Natural killer cell (primary cell): ENCODE data around the gene ZNF446. TPM values are rescaled to one million over a fixed set of nuclear protein-coding genes. Genes with fewer than 3 reads are reported as not detected.
"Not testable (repeated sequence)": the region's sequence is repeated elsewhere in the genome, so short reads cannot be mapped to it uniquely, and the experiment has no call there.

ENCODE experiments used
- ATAC-seq, 3 donors: fragments of 150-1000 bp in 2 of 3; fragments of 200-7000 bp in 1 of 3; cut with Tn5 transposase; 1 replicate in 1 of 3; 2 replicates in 2 of 3; pipeline ENCODE4 v1.10.0; 2021; ENCODE audit warnings: mild to moderate bottlenecking in 2 of 3, moderate library complexity in 2 of 3
- DNase-seq, 2 donors: peaks; one replicate each; pipeline versions ENCODE4 v3.0.0 to v3.0.0-alpha.2; 2013 to 2021; ENCODE audit warnings: mixed read lengths in 1 of 2
- H3K27ac ChIP-seq: one replicate; pipeline ENCODE4 v1.5.1; 2013; ENCODE audit warnings: mild to moderate bottlenecking, low read length
- H3K27me3 ChIP-seq: one replicate; pipeline ENCODE4 v1.6.1; 2013; ENCODE audit warnings: low read length; ENCODE audit not compliant: control insufficient read depth, insufficient read depth
- H3K36me3 ChIP-seq: one replicate; pipeline ENCODE4 v1.6.1; 2013; ENCODE audit warnings: low read length; ENCODE audit not compliant: control insufficient read depth, insufficient read depth
- H3K4me1 ChIP-seq: one replicate; pipeline ENCODE4 v1.6.1; 2013; ENCODE audit warnings: low read length; ENCODE audit not compliant: control insufficient read depth, insufficient read depth
- H3K4me3 ChIP-seq: one replicate; pipeline ENCODE4 v1.5.1; 2013; ENCODE audit warnings: low read length
- H3K9me3 ChIP-seq: one replicate; pipeline ENCODE4 v1.6.1; 2013; ENCODE audit warnings: low read length; ENCODE audit not compliant: control insufficient read depth, insufficient read depth
- H3K27ac Mint-ChIP-seq, 2 donors: one replicate each; pipeline ENCODE4 v1.8.0; 2022; ENCODE audit warnings: mild to moderate bottlenecking in 2 of 2, mixed read lengths in 2 of 2, moderate library complexity in 1 of 2
- H3K27me3 Mint-ChIP-seq, 2 donors: one replicate each; pipeline ENCODE4 v1.8.0; 2022; ENCODE audit warnings: low read depth in 2 of 2, mixed read lengths in 2 of 2
- H3K36me3 Mint-ChIP-seq: one replicate; pipeline ENCODE4 v1.8.0; 2022; ENCODE audit warnings: mixed read lengths
- H3K4me1 Mint-ChIP-seq, 2 donors: one replicate each; pipeline ENCODE4 v1.8.0; 2022; ENCODE audit warnings: mixed read lengths in 2 of 2
- H3K4me3 Mint-ChIP-seq: one replicate; pipeline ENCODE4 v1.8.0; 2022; ENCODE audit warnings: mild to moderate bottlenecking, moderate library complexity, mixed read lengths
- H3K9me3 Mint-ChIP-seq, 2 donors: one replicate each; pipeline ENCODE4 v1.8.0; 2022; ENCODE audit warnings: mixed read lengths in 2 of 2
- CTCF ChIP-seq: fragments of 200-600 bp; IDR thresholded peaks from one replicate; pipeline ENCODE4 v1.8.0; 2022; ENCODE audit warnings: antibody characterized with exemption
- WGBS: methylation state at CpG from one replicate; pipeline ENCODE4 v1.1.7; 2013; ENCODE audit warnings: missing lambda C conversion rate; ENCODE audit not compliant: insufficient coverage; 5-methylcytosine and 5-hydroxymethylcytosine counted together
- intact Hi-C: fragments of 100-400 bp; cut with micrococcal nuclease; formaldehyde crosslinking; loops from one replicate; pipeline ENCODE4 v1.14.2; 2022
- total RNA-seq, 4 donors: library from RNA; stranded (reverse); fragments of 120-200 nt in 1 of 4; gene quantifications; one replicate each; pipeline versions ENCODE4 v1.2.3 to v1.2.4, GENCODE V29; 2013 to 2022

ZNF446 gene
- total RNA-seq, 3 donors from 2014 or later (not counting 1 experiment from before 2014, with no cell fraction given), result 11.9 to 14.5 (median 13.5) TPM

GRCh38 chr19:58480481-58480830, 4.3 kb downstream of the ZNF446 start:
- ATAC-seq, result no peak
- WGBS, result 94% methylated on average over 20 of the region's 20 CpGs
- no peaks in the 10 kb centered on the region for H3K27me3 Mint-ChIP-seq

GRCh38 chr19:58480831-58481230, 4.7 kb downstream of the ZNF446 start:
- peaks cover 2% of the 10 kb centered on the region for H3K36me3 ChIP-seq
- DNase-seq (no peak), ATAC-seq (no peak)
- Mint-ChIP-seq H3K27ac (no peak overlapping the region), H3K4me3 (no peak overlapping the region), H3K36me3 (no peaks in the 10 kb centered on the region), H3K4me1 (peaks cover 8 to 9% of the 10 kb centered on the region in 2 donors), H3K27me3 (no peaks in the 10 kb centered on the region), H3K9me3 (no peaks in the 10 kb centered on the region)
- H3K9me3 ChIP-seq, result no peaks in the 10 kb centered on the region
- H3K4me3 ChIP-seq, result no peak overlapping the region
- no peaks in the 10 kb centered on the region for H3K27me3 ChIP-seq
- 55% methylated on average over 1 of the region's 2 CpGs for WGBS
- no peak overlapping the region for H3K27ac ChIP-seq
- TF ChIP-seq CTCF, result no peak
- peaks cover 12% of the 10 kb centered on the region for H3K4me1 ChIP-seq
- intact Hi-C loops, result no loop called here

More at GRCh38 chr19:58480481-58480830, 4.3 kb downstream of the ZNF446 start:
- no peak for DNase-seq
- H3K36me3 ChIP-seq, result peaks cover 2% of the 10 kb centered on the region
- Mint-ChIP-seq H3K4me3 (no peak overlapping the region), H3K27ac (no peak overlapping the region), H3K9me3 (no peaks in the 10 kb centered on the region), H3K36me3 (no peaks in the 10 kb centered on the region), H3K4me1 (peaks cover 8 to 13% of the 10 kb centered on the region in 2 donors)
- H3K27me3 ChIP-seq, result no peaks in the 10 kb centered on the region
- no peaks in the 10 kb centered on the region for H3K9me3 ChIP-seq
- no peak for TF ChIP-seq CTCF
- intact Hi-C loops, result no loop called here
- no peak overlapping the region for H3K4me3 ChIP-seq
- no peak overlapping the region for H3K27ac ChIP-seq
- H3K4me1 ChIP-seq, result peaks cover 14% of the 10 kb centered on the region

GRCh38 chr19:58482372-58482771, 6.2 kb downstream of the ZNF446 start:
- Histone ChIP-seq H3K9me3 (no peaks in the 10 kb centered on the region), H3K4me1 (no peaks in the 10 kb centered on the region), H3K27ac (no peak overlapping the region), H3K4me3 (no peak overlapping the region), H3K36me3 (peaks cover 2% of the 10 kb centered on the region), H3K27me3 (no peaks in the 10 kb centered on the region)
- Mint-ChIP-seq H3K4me3 (no peak overlapping the region), H3K4me1 (no peaks in the 10 kb centered on the region), H3K36me3 (no peaks in the 10 kb centered on the region), H3K27me3 (no peaks in the 10 kb centered on the region), H3K27ac (no peak overlapping the region), H3K9me3 (no peaks in the 10 kb centered on the region)
- 75% methylated on average over 7 of the region's 7 CpGs for WGBS
- intact Hi-C loops, result no loop called here
- ATAC-seq, result no peak
- no peak for DNase-seq
- TF ChIP-seq CTCF, result no peak

- Mint-ChIP-seq H3K27me3 (no peaks in the 10 kb centered on the region), H3K4me3 (no peak overlapping the region), H3K9me3 (no peaks in the 10 kb centered on the region), H3K36me3 (no peaks in the 10 kb centered on the region), H3K27ac (no peak overlapping the region), H3K4me1 (no peaks in the 10 kb centered on the region)
- Histone ChIP-seq H3K4me3 (no peak overlapping the region), H3K27ac (no peak overlapping the region), H3K9me3 (no peaks in the 10 kb centered on the region), H3K36me3 (peaks cover 2% of the 10 kb centered on the region), H3K27me3 (no peaks in the 10 kb centered on the region), H3K4me1 (no peaks in the 10 kb centered on the region)
- intact Hi-C loops, result no loop called here
- WGBS, result 100% methylated on average over 2 of the region's 2 CpGs
- ATAC-seq (no peak), DNase-seq (no peak)
- no peak for TF ChIP-seq CTCF
Measured at GRCh38 chr19:58483776-58484175, 7.6 kb downstream of the ZNF446 start.

GRCh38 chr19:58484349-58484748, 8.2 kb downstream of the ZNF446 start:
- H3K36me3 Mint-ChIP-seq, H3K27ac Mint-ChIP-seq, H3K27me3 Mint-ChIP-seq, intact Hi-C loops, H3K4me1 Mint-ChIP-seq, ATAC-seq, H3K4me1 ChIP-seq, DNase-seq, H3K4me3 ChIP-seq, H3K27me3 ChIP-seq, H3K36me3 ChIP-seq, H3K9me3 ChIP-seq, H3K27ac ChIP-seq, H3K4me3 Mint-ChIP-seq, H3K9me3 Mint-ChIP-seq: not testable (repeated sequence)
- 100% methylated on average over 4 of the region's 5 CpGs for WGBS
